GM19193 (cell line): Measurements from ENCODE around the gene SLC17A5.
A peak's percentile ranks its signal among the peaks of the same experiment; 100 is the strongest.

Experiments
- POLR2A ChIP-seq: IDR thresholded peaks from 4 replicates; pipeline ENCODE4 v1.6.1; 2011; ENCODE audit not compliant: insufficient read depth, insufficient read length; ENCODE audit errors: extremely low read depth

The SLC17A5 gene

GRCh38 chr6:73653571-73654424 is at the start of gene SLC17A5:
TSS of gene SLC17A5 (minus strand) at chr6:73653992. CDS start at chr6:73653886, 106 bp downstream.
- peak; percentile 84 for TF ChIP-seq POLR2A

GRCh38 chr6:73703466-73703865 is 49.7 kb upstream of the SLC17A5 start:
- no peak for TF ChIP-seq POLR2A

GRCh38 chr6:73702444-73702843 is 48.7 kb upstream of the SLC17A5 start:
- TF ChIP-seq POLR2A = no peak

GRCh38 chr6:73699676-73700459 is 46.1 kb upstream of the SLC17A5 start:
- TF ChIP-seq POLR2A = no peak

- TF ChIP-seq POLR2A = no peak
Observed at GRCh38 chr6:73696966-73697655, 43.3 kb upstream of the SLC17A5 start.

- no peak for TF ChIP-seq POLR2A
Observed at GRCh38 chr6:73695619-73696421, 42.0 kb upstream of the SLC17A5 start, which contains the start of gene CD109. TSS of gene CD109 (plus strand) at chr6:73696203. CDS start at chr6:73696216, 13 bp downstream.

GRCh38 chr6:73694711-73695411 is 41.1 kb upstream of the SLC17A5 start:
- TF ChIP-seq POLR2A = no peak

GRCh38 chr6:73691512-73691911 is 37.7 kb upstream of the SLC17A5 start:
- TF ChIP-seq POLR2A = no peak

- no peak for TF ChIP-seq POLR2A
Observed at GRCh38 chr6:73690056-73690455, 36.3 kb upstream of the SLC17A5 start.

GRCh38 chr6:73688351-73688750 is 34.6 kb upstream of the SLC17A5 start:
- TF ChIP-seq POLR2A = no peak

GRCh38 chr6:73680289-73680918 is 26.6 kb upstream of the SLC17A5 start:
- no peak for TF ChIP-seq POLR2A

- TF ChIP-seq POLR2A = no peak
Observed at GRCh38 chr6:73679009-73679408, 25.2 kb upstream of the SLC17A5 start.

- TF ChIP-seq POLR2A = no peak
Observed at GRCh38 chr6:73675466-73676098, 21.8 kb upstream of the SLC17A5 start.
